ENCODE results near the gene CACNG3. TPM values are rescaled to one million over a fixed set of nuclear protein-coding genes. Genes with fewer than 3 reads are reported as not detected.

The CACNG3 gene
- total RNA-seq, 1 donor from 2014 or later = not detected

GRCh38 chr16:24346734-24347133 lies 90.6 kb downstream of the CACNG3 start:
- Mint-ChIP-seq H3K27ac (no peak overlapping the region), H3K36me3 (no peaks in the 10 kb centered on the region), H3K9me3 (no peaks in the 10 kb centered on the region), H3K4me1 (ENCODE audit: unreplicated experiment) (no peaks in the 10 kb centered on the region), H3K4me3 (no peak overlapping the region), H3K27me3 (peaks cover 3% of the 10 kb centered on the region)
- no peak for TF ChIP-seq CTCF (conservative IDR thresholded peaks at IDR 0.05)
- no peak for DNase-seq (ENCODE audit: extremely low spot score, unreplicated experiment)

GRCh38 chr16:24347556-24347955 lies 91.4 kb downstream of the CACNG3 start:
- H3K27ac Mint-ChIP-seq = no peak overlapping the region
- no peak for DNase-seq (ENCODE audit: extremely low spot score, unreplicated experiment)
- H3K36me3 Mint-ChIP-seq = no peaks in the 10 kb centered on the region
- no peaks in the 10 kb centered on the region for H3K9me3 Mint-ChIP-seq
- TF ChIP-seq CTCF (conservative IDR thresholded peaks at IDR 0.05) = no peak
- no peaks in the 10 kb centered on the region for H3K4me1 Mint-ChIP-seq (ENCODE audit: unreplicated experiment)
- H3K4me3 Mint-ChIP-seq = no peak overlapping the region
- peaks cover 3% of the 10 kb centered on the region for H3K27me3 Mint-ChIP-seq

GRCh38 chr16:24348545-24349290 lies 92.6 kb downstream of the CACNG3 start:
- DNase-seq (ENCODE audit: extremely low spot score, unreplicated experiment) = no peak
- no peak for TF ChIP-seq CTCF (conservative IDR thresholded peaks at IDR 0.05)
- Mint-ChIP-seq H3K9me3 (no peaks in the 10 kb centered on the region), H3K4me3 (no peak overlapping the region), H3K36me3 (no peaks in the 10 kb centered on the region), H3K4me1 (ENCODE audit: unreplicated experiment) (no peaks in the 10 kb centered on the region), H3K27me3 (peaks cover 3% of the 10 kb centered on the region), H3K27ac (no peak overlapping the region)

GRCh38 chr16:24349320-24349719 lies 93.2 kb downstream of the CACNG3 start:
- no peaks in the 10 kb centered on the region for H3K4me1 Mint-ChIP-seq (ENCODE audit: unreplicated experiment)
- no peak for TF ChIP-seq CTCF (conservative IDR thresholded peaks at IDR 0.05)
- no peak for DNase-seq (ENCODE audit: extremely low spot score, unreplicated experiment)
- no peak overlapping the region for H3K4me3 Mint-ChIP-seq
- H3K36me3 Mint-ChIP-seq = no peaks in the 10 kb centered on the region
- no peaks in the 10 kb centered on the region for H3K9me3 Mint-ChIP-seq
- no peak overlapping the region for H3K27ac Mint-ChIP-seq
- H3K27me3 Mint-ChIP-seq = peaks cover 4% of the 10 kb centered on the region

DNA sequence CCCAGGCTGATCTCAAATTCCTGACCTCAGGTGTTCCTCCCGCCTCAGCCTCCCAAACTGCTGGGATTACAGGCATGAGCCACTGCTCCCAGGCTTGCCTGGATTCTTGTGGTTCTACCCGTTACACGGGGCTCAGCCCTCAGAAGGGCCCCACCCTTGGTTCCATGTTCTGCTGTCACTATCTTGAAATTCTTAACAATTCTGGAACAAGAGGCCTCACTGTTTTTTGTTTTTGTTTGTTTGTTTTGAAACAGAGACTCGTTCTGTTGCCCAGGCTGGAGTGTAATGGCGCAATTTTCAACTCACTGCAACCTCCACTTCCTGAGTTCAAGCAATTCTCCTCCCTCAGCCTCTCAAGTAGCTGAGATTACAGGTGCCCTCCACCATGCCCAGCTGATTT lies 96.6 kb downstream of the CACNG3 start:
- Mint-ChIP-seq H3K4me1 (ENCODE audit: unreplicated experiment) (no peaks in the 10 kb centered on the region), H3K36me3 (no peaks in the 10 kb centered on the region), H3K4me3 (no peak overlapping the region), H3K9me3 (no peaks in the 10 kb centered on the region), H3K27ac (no peak overlapping the region), H3K27me3 (peaks cover 10% of the 10 kb centered on the region)
- no peak for TF ChIP-seq CTCF (conservative IDR thresholded peaks at IDR 0.05)
- no peak for DNase-seq (ENCODE audit: extremely low spot score, unreplicated experiment)
